GM12878 (cell line): Measurements from ENCODE around the gene NAE1. TPM values are rescaled to one million over a fixed set of nuclear protein-coding genes. Genes with fewer than 3 reads are reported as not detected.

Source experiments
- ATAC-seq: fragments of 200-7000 bp; cut with Tn5 transposase; 3 replicates; pipeline ENCODE4 v1.9.1; 2020; ENCODE audit warnings: mild to moderate bottlenecking, moderate library complexity
- BruUV-seq: library from RNA; stranded (reverse); fragments of 400-500 nt; replicated peaks from 2 replicates; lab custom pipeline; 2021; lab: Mats Ljungman, UMichigan
- CTCF ChIA-PET: fragments of 300-600 bp; sonication (Branson Sonifier 250); formaldehyde crosslinking; extraction: SDS; loops from one replicate; lab custom pipeline; 2021; ENCODE audit warnings: inconsistent platforms; lab: Yijun Ruan, JAX
- POLR2A ChIA-PET: fragments of 350-600 bp; formaldehyde crosslinking; extraction: SDS; loops from one replicate; lab custom pipeline; 2021; ENCODE audit warnings: inconsistent platforms; lab: Charles Lee
- RAD21 ChIA-PET: fragments of 300-600 bp; sonication (Branson Sonifier 250); formaldehyde crosslinking; loops from one replicate; lab custom pipeline; 2023; ENCODE audit warnings: antibody characterized with exemption; ENCODE audit not compliant: unreplicated experiment; lab: Charles Lee
- SMC1A ChIA-PET: fragments of 300-600 bp; sonication (Branson Sonifier 250); formaldehyde crosslinking; loops from one replicate; lab custom pipeline; 2023; ENCODE audit not compliant: unreplicated experiment, uncharacterized antibody; lab: Charles Lee
- DNase-seq: peaks from one replicate; pipeline ENCODE4 v3.0.0-alpha.2; 2011; ENCODE audit warnings: low read depth, low spot score
- FAIRE-seq: peaks from 3 replicates; lab custom pipeline; 2011; peaks lifted over from hg19 to GRCh38; lab: Jason Lieb, UNC
- H2AFZ ChIP-seq: 2 replicates; pipeline ENCODE4 v1.6.0; 2011; ENCODE audit warnings: low read depth, low read length, control low read depth; ENCODE audit not compliant: control insufficient read depth
- H3K27ac ChIP-seq: 2 replicates; pipeline ENCODE4 v1.5.1; 2011; ENCODE audit warnings: control low read depth; ENCODE audit not compliant: control insufficient read depth, insufficient read depth
- H3K27me3 ChIP-seq, 2 experiments: replicated peaks in 1 of 2; 2 replicates each; pipeline versions ENCODE4 v1.6.0 to v1.6.1; 2011; ENCODE audit warnings: low read length in 1 of 2; ENCODE audit not compliant: control insufficient read depth in 2 of 2, insufficient read depth in 2 of 2
- H3K36me3 ChIP-seq, 2 experiments: 2 replicates each; pipeline ENCODE4 v1.5.1; 2011; ENCODE audit warnings: low read length in 1 of 2; ENCODE audit not compliant: control insufficient read depth in 2 of 2, insufficient read depth in 2 of 2
- H3K4me1 ChIP-seq: 2 replicates; pipeline ENCODE4 v1.6.1; 2011; ENCODE audit warnings: mild to moderate bottlenecking, low read length, moderate library complexity, mixed read lengths; ENCODE audit not compliant: control insufficient read depth, insufficient read depth
- H3K4me2 ChIP-seq: 2 replicates; pipeline ENCODE4 v1.6.0; 2011; ENCODE audit warnings: control low read depth; ENCODE audit not compliant: control insufficient read depth, insufficient read depth
- H3K4me3 ChIP-seq: fragments of 200-600 bp; sonication (generic); 2 replicates; pipeline ENCODE4 v1.5.1; 2016
- H3K79me2 ChIP-seq: 2 replicates; pipeline ENCODE4 v1.6.0; 2011; ENCODE audit warnings: low read length; ENCODE audit not compliant: control insufficient read depth, insufficient read depth
- H3K9ac ChIP-seq: 2 replicates; pipeline ENCODE4 v1.8.0; 2011; ENCODE audit warnings: low read length, control low read depth, mixed read lengths; ENCODE audit not compliant: control insufficient read depth, insufficient read depth
- H3K9me3 ChIP-seq: replicated peaks from 3 replicates; pipeline ENCODE4 v1.5.1; 2011; ENCODE audit warnings: mild to moderate bottlenecking, low read length; ENCODE audit not compliant: control insufficient read depth, insufficient read depth
- H4K20me1 ChIP-seq: 2 replicates; pipeline ENCODE4 v1.6.0; 2011; ENCODE audit not compliant: control insufficient read depth, insufficient read depth
- ASH2L ChIP-seq: fragments of 300-600, 200-600 bp; sonication (generic); IDR thresholded peaks from 2 replicates; pipeline ENCODE4 v1.6.1; 2017; ENCODE audit warnings: low read depth, mild to moderate bottlenecking, borderline replicate concordance
- BCL11A ChIP-seq: IDR thresholded peaks from 2 replicates; pipeline ENCODE4 v1.6.1; 2011; ENCODE audit warnings: low read depth, low read length
- BHLHE40 ChIP-seq, 2 experiments: fragments of 450-650 bp in 1 of 2; IDR thresholded peaks; 2 replicates each; pipeline ENCODE4 v1.6.1; 2011 to 2017; ENCODE audit warnings: low read depth in 2 of 2, borderline replicate concordance in 1 of 2, improper control_type of control experiment in 1 of 2, low read length in 1 of 2, mild to moderate bottlenecking in 1 of 2
- CBFB ChIP-seq: IDR thresholded peaks from 2 replicates; pipeline ENCODE4 v1.6.1; 2016; ENCODE audit warnings: antibody characterized with exemption, low read depth
- CREM ChIP-seq: IDR thresholded peaks from 2 replicates; pipeline ENCODE4 v1.6.1; 2014; ENCODE audit warnings: antibody characterized with exemption, low read depth
- EED ChIP-seq: sonication (generic); IDR thresholded peaks from 2 replicates; pipeline ENCODE4 v1.6.1; 2016; ENCODE audit warnings: antibody characterized with exemption, low read depth
- ESRRA ChIP-seq: IDR thresholded peaks from 2 replicates; pipeline ENCODE4 v1.6.1; 2012; ENCODE audit warnings: mild to moderate bottlenecking, low read length, improper control_type of control experiment
- ETV6 ChIP-seq, 2 experiments: fragments of 450-650 bp in 1 of 2; IDR thresholded peaks in 1 of 2; conservative IDR thresholded peaks in 1 of 2; 2 replicates each; pipeline ENCODE4 v1.6.1; 2014; ENCODE audit warnings: antibody characterized with exemption in 1 of 2, borderline replicate concordance in 1 of 2, low read depth in 1 of 2, mild to moderate bottlenecking in 1 of 2, moderate library complexity in 1 of 2
- FOXM1 ChIP-seq: IDR thresholded peaks from 2 replicates; pipeline ENCODE4 v1.6.1; 2012; ENCODE audit warnings: low read depth, mild to moderate bottlenecking, inconsistent platforms, low read length, moderate library complexity
- GABPA ChIP-seq: IDR thresholded peaks from 2 replicates; pipeline ENCODE4 v1.6.1; 2014; ENCODE audit warnings: antibody characterized with exemption, low read depth, mild to moderate bottlenecking, inconsistent platforms
- GATAD2B ChIP-seq: fragments of 450-650 bp; conservative IDR thresholded peaks from 2 replicates; pipeline ENCODE4 v1.6.1; 2017; ENCODE audit warnings: low read depth, mild to moderate bottlenecking, moderate library complexity
- HSF1 ChIP-seq: fragments of 150-350 bp; IDR thresholded peaks from 2 replicates; pipeline ENCODE4 v1.6.1; 2014; ENCODE audit warnings: mild to moderate bottlenecking, low read depth, low read length
- IKZF2 ChIP-seq, 2 experiments: fragments of 450-650 bp; IDR thresholded peaks; 2 replicates each; pipeline ENCODE4 v1.6.1; 2017; ENCODE audit warnings: mild to moderate bottlenecking in 2 of 2, moderate library complexity in 2 of 2
- KLF5 ChIP-seq: fragments of 450-650 bp; IDR thresholded peaks from 2 replicates; pipeline ENCODE4 v1.6.1; 2014; ENCODE audit warnings: mild to moderate bottlenecking; ENCODE audit not compliant: partially characterized antibody
- LARP7 ChIP-seq: fragments of 450-650 bp; IDR thresholded peaks from 2 replicates; pipeline ENCODE4 v1.6.1; 2017; ENCODE audit warnings: mild to moderate bottlenecking
- MTA3 ChIP-seq: IDR thresholded peaks from 2 replicates; pipeline ENCODE4 v1.6.1; 2012; ENCODE audit warnings: low read length, inconsistent platforms, borderline replicate concordance
- MXI1 ChIP-seq: fragments of 150-350 bp; IDR thresholded peaks from 2 replicates; pipeline ENCODE4 v1.6.1; 2011; ENCODE audit warnings: low read depth, mild to moderate bottlenecking, inconsistent platforms, low read length, improper control_type of control experiment
- NR2F1 ChIP-seq: fragments of 450-650 bp; conservative IDR thresholded peaks from 2 replicates; pipeline ENCODE4 v1.6.1; 2017; ENCODE audit warnings: mild to moderate bottlenecking
- RCOR1 ChIP-seq: conservative IDR thresholded peaks from 2 replicates; pipeline ENCODE4 v1.6.1; 2012; ENCODE audit warnings: low read depth, low read length, improper control_type of control experiment
- SPI1 ChIP-seq: IDR thresholded peaks from 2 replicates; pipeline ENCODE4 v1.6.1; 2011; ENCODE audit warnings: low read depth, mild to moderate bottlenecking, low read length, moderate library complexity, borderline replicate concordance; ENCODE audit not compliant: insufficient read depth
- ZNF24 ChIP-seq: fragments of 450-650 bp; IDR thresholded peaks from 2 replicates; pipeline ENCODE4 v1.6.1; 2017; ENCODE audit warnings: antibody characterized with exemption, mild to moderate bottlenecking
- WGBS: methylation state at CpG from one replicate; pipeline ENCODE4 v1.1.6; 2016; ENCODE audit warnings: low lambda C conversion rate; ENCODE audit not compliant: insufficient replicate concordance, insufficient coverage; ENCODE audit errors: missing lambda C conversion rate; 5-methylcytosine and 5-hydroxymethylcytosine counted together
- in situ Hi-C: fragments of 300-500 bp; cut with MboI; formaldehyde crosslinking; loops from 9 replicates; pipeline ENCODE4 v1.14.3; 2018; ENCODE audit warnings: mixed read lengths
- intact Hi-C: fragments of 100-400 bp; cut with micrococcal nuclease; formaldehyde crosslinking; loops from one replicate; pipeline ENCODE4 v1.14.2; 2022; ENCODE audit not compliant: unreplicated experiment
- polyA plus RNA-seq, 11 experiments: library from polyadenylated mRNA; depleted of rRNA in 4 of 11; unstranded in 6 of 11; stranded (reverse) in 5 of 11; fragments of >200 nt; fragmentation: Nextera tagmentation in 4 of 11; fragmentation: Illumina TruSeq in 1 of 11; extraction: Ambion mirVana in 4 of 11; extraction: Trizol in 1 of 11; gene quantifications; 1 replicate in 1 of 11; 2 replicates in 10 of 11; pipeline versions ENCODE4 v1.2.1 to v1.2.3, GENCODE V29; 2011 to 2016; ENCODE audit warnings: inconsistent platforms in 2 of 11, missing spikeins in 2 of 11, low read depth in 1 of 11
- total RNA-seq, 4 experiments: library from RNA; depleted of rRNA in 3 of 4; stranded (reverse); fragments of >200 nt in 3 of 4; fragmentation: Illumina TruSeq in 1 of 4; extraction: Trizol in 1 of 4; gene quantifications; 2 replicates each; pipeline versions ENCODE4 v1.2.1 to v1.2.3, GENCODE V29; 2013 to 2021

NAE1 gene
- total and polyA plus RNA-seq, 10 of the 15 experiments (the other 5 are each of a cell fraction or from before 2014, with no cell fraction given), result 58.7 to 106 (median 78.7) TPM

- ChIA-PET RAD21 (interaction anchor here (0.9 to 2.2 kb wide), 8 partner anchors 9 to 466 kb away, joined by 3 to 12 read pairs (median 3); partner anchors contain the start of gene NAE1), CTCF (interaction anchor here (0.6 to 2.2 kb wide), 29 partner anchors 9 to 467 kb away, joined by 3 to 14 read pairs (median 4); partner anchors contain the start of genes CIAO2B, DYNC1LI2 and NAE1), POLR2A (interaction anchor here (0.8 kb wide), 1 partner anchor 288 kb away, joined by 3 read pairs; no protein-coding TSS in a partner anchor), SMC1A (interaction anchor here (0.5 to 1.6 kb wide), 4 partner anchors 9 to 317 kb away, joined by 3 to 5 read pairs (median 4); partner anchors contain the start of gene NAE1)
- FAIRE-seq (peak; percentile 87), DNase-seq (peak; percentile 95), ATAC-seq (peak; percentile 89)
- peak overlapping the region; percentile 92 for H2AFZ ChIP-seq
- peaks cover 20% of the 10 kb centered on the region for H3K4me1 ChIP-seq
- H4K20me1 ChIP-seq, result no peaks in the 10 kb centered on the region
- peak overlapping the region; percentile 73 for H3K4me2 ChIP-seq
- H3K9ac ChIP-seq, result peak overlapping the region; percentile 36; the same call in 1 of the 2 replicates
- H3K27me3 ChIP-seq, result no peaks in the 10 kb centered on the region
- under 1% methylated on average over 39 of the region's 39 CpGs for WGBS
- peak overlapping the region; percentile 65; the same call in 1 of the 2 replicates for H3K4me3 ChIP-seq
- intact Hi-C loops (loop anchor here (2.0 kb wide), 1 partner anchor 144 kb away; no protein-coding TSS in a partner anchor), in situ Hi-C loops (no loop called here)
- H3K36me3 ChIP-seq, result no peaks in the 10 kb centered on the region
- no peaks in the 10 kb centered on the region for H3K79me2 ChIP-seq
- H3K27ac ChIP-seq, result peak overlapping the region; percentile 9; the same call in 1 of the 2 replicates
- no peaks in the 10 kb centered on the region for H3K9me3 ChIP-seq
- no TSS peak for BruUV-seq
- TF ChIP-seq LARP7 (peak; percentile 86), GABPA (no peak), NR2F1 (peak; percentile 89), ESRRA (0 out of 2 replicates have a peak, but pooled peaks have one; percentile 50), FOXM1 (peak; percentile 32; the same call in 1 of the 2 replicates), EED (peak; percentile 83), ETV6 (conservative IDR thresholded peaks at IDR 0.05 in 1 of 2, IDR thresholded peaks at IDR 0.05 in 1 of 2; ENCODE audit: borderline replicate concordance in 1 of 2, low read depth in 1 of 2) (peak in 1 of 2 experiments; percentile 60; a peak in 1 of 4 replicates), CREM (peak; percentile 55; the same call in 1 of the 2 replicates), CBFB (peak; percentile 64), ASH2L (no peak), GATAD2B (peak; percentile 74), MTA3 (peak; percentile 59; the same call in 1 of the 2 replicates), KLF5 (no peak), IKZF2 (IDR thresholded peaks at IDR 0.05) (peak; percentile 91 to 92), BCL11A (peak; percentile 26; the same call in 1 of the 2 replicates), SPI1 (peak; percentile 50; the same call in 1 of the 2 replicates), HSF1 (no peak), MXI1 (peak; percentile 59; the same call in 1 of the 2 replicates), BHLHE40 (IDR thresholded peaks at IDR 0.05; ENCODE audit: borderline replicate concordance in 1 of 2, low read depth in 2 of 2, low read length in 1 of 2) (peak; percentile 76 to 91), ZNF24 (peak; percentile 4; the same call in 1 of the 2 replicates), RCOR1 (0 out of 2 replicates have a peak, but pooled peaks have one; percentile 46)
These were observed 42.3 kb upstream of the NAE1 start for GRCh38 chr16:66872943-66873684.
